Body of pancreas (tissue), 4 donors: ENCODE measurements around the gene GRIA3.

Experiments used
- CTCF ChIP-seq, 7 experiments: fragments of 450-650 bp in 4 of 7; fragments of 200-600 bp in 3 of 7; sonication (generic) in 3 of 7; IDR thresholded peaks; one replicate each; pipeline ENCODE4 v1.5.1; 2016 to 2019; ENCODE audit warnings: antibody characterized with exemption in 7 of 7
- POLR2A ChIP-seq, 3 donors: fragments of 450-650 bp; IDR thresholded peaks; one replicate each; pipeline ENCODE4 v1.6.1; 2016; ENCODE audit warnings: antibody characterized with exemption in 3 of 3, mild to moderate bottlenecking in 2 of 3

DNA sequence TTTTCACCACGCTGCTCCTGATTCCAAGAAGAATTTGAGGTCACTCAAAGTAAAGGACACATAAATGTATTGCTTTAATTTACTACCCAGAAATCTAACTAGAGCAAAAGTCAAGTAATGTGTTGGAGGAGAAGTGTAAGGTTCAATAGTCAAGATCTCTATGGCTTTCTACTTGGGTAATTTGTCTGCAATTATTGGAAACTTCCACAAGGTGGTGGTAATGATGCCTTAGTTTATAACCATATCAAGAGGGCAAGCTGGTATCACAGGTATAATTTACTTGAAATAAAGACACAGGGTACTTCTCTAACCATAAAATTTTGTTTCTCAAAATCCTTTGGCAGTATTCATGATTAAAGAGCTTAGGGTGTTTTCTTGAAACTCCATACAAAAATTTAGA, 10.2 kb upstream of the GRIA3 start:
- TF ChIP-seq CTCF (IDR thresholded peaks at IDR 0.05) (peak in 5 of 7 experiments; percentile 17 to 47 (median 34)), POLR2A (IDR thresholded peaks at IDR 0.05) (no peak)
